ENCODE data around the gene TNNC1.

DNA sequence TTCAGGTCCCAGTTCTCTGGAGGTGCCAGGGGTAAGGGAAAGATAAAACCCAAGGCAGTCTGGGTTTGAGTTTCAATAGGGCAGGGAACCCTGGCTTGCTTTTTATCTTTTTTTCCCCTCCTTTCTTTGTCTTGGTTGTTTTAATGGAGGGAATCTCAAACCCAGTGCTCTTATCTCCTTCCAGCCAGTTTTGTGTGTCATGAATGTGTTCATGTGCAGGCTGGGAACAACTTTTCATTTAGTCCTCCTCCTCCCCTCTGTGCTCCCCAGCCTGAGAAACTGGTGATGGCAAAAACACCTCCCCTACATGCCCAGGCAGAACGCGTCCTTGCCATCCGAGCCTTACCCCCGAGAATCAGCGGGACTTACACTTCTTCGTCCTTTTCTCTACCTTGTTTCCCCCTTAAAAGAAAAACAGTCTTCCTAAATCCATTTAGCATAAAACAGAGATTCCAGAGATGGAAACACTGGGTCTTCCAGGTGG, 19.8 kb downstream of the TNNC1 start:
- TF ChIP-seq, protein P1, sequence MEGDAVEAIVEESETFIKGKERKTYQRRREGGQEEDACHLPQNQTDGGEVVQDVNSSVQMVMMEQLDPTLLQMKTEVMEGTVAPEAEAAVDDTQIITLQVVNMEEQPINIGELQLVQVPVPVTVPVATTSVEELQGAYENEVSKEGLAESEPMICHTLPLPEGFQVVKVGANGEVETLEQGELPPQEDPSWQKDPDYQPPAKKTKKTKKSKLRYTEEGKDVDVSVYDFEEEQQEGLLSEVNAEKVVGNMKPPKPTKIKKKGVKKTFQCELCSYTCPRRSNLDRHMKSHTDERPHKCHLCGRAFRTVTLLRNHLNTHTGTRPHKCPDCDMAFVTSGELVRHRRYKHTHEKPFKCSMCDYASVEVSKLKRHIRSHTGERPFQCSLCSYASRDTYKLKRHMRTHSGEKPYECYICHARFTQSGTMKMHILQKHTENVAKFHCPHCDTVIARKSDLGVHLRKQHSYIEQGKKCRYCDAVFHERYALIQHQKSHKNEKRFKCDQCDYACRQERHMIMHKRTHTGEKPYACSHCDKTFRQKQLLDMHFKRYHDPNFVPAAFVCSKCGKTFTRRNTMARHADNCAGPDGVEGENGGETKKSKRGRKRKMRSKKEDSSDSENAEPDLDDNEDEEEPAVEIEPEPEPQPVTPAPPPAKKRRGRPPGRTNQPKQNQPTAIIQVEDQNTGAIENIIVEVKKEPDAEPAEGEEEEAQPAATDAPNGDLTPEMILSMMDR (conservative IDR thresholded peaks at IDR 0.05; ENCODE audit: low read depth, low read length) = no peak
- no peak for TF ChIP-seq EZH2 (IDR thresholded peaks at IDR 0.05; ENCODE audit: borderline replicate concordance, low read depth, low read length, poor library complexity, severe bottlenecking)

Data from A673 (cell line).